ENCODE measurements around the gene ISG20.

The ISG20 gene

GRCh38 chr15:88661041-88661700, 22.4 kb downstream of the ISG20 start:
- H3K9ac ChIP-seq (ENCODE audit: low read length), result no peak overlapping the region
- no peaks in the 10 kb centered on the region for H3K9me3 ChIP-seq (ENCODE audit: control insufficient read depth, low read length)
- H3K27me3 ChIP-seq (ENCODE audit: control insufficient read depth, insufficient read depth, low read length), result peaks cover 6% of the 10 kb centered on the region
- no peak overlapping the region for H3K4me3 ChIP-seq (ENCODE audit: low read length)
- H3K4me1 ChIP-seq (ENCODE audit: control insufficient read depth, insufficient read depth, low read length), result peaks cover 17% of the 10 kb centered on the region
- no peaks in the 10 kb centered on the region for H3K36me3 ChIP-seq (ENCODE audit: control insufficient read depth, insufficient read depth, low read length)

- Histone ChIP-seq H3K4me1 (ENCODE audit: control insufficient read depth, insufficient read depth, low read length) (peaks cover 17% of the 10 kb centered on the region), H3K4me3 (ENCODE audit: low read length) (no peak overlapping the region), H3K36me3 (ENCODE audit: control insufficient read depth, insufficient read depth, low read length) (no peaks in the 10 kb centered on the region), H3K9me3 (ENCODE audit: control insufficient read depth, low read length) (no peaks in the 10 kb centered on the region), H3K9ac (ENCODE audit: low read length) (no peak overlapping the region), H3K27me3 (ENCODE audit: control insufficient read depth, insufficient read depth, low read length) (peaks cover 6% of the 10 kb centered on the region)
Measured at GRCh38 chr15:88661761-88662556, 23.1 kb downstream of the ISG20 start.

DNA sequence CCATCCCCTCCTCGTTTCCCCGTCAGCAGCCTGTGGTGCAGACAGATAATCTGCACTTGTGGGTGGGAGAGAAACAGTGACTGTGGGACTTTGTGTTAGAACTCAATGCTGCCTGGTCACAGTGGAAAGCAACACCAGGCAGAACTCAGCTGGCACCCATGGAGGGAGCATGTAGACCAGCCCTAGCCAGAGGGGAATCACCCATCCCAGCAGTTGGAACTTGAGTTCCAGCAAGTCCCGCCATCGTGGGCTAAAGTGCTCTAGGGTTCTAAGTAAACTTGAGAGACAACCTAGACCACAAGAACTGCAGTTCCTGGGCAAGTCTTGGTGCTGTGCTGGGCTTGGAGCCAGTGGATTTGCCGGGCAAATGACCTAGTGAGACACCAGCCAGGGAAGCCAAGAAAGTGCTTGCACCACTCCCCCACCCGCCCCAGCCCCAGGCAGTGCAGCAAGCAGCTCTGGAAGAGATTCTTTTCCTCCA, 24.4 kb downstream of the ISG20 start:
- Histone ChIP-seq H3K9me3 (ENCODE audit: control insufficient read depth, low read length) (no peaks in the 10 kb centered on the region), H3K4me1 (ENCODE audit: control insufficient read depth, insufficient read depth, low read length) (peaks cover 17% of the 10 kb centered on the region), H3K9ac (ENCODE audit: low read length) (no peak overlapping the region), H3K36me3 (ENCODE audit: control insufficient read depth, insufficient read depth, low read length) (no peaks in the 10 kb centered on the region), H3K4me3 (ENCODE audit: low read length) (no peak overlapping the region), H3K27me3 (ENCODE audit: control insufficient read depth, insufficient read depth, low read length) (no peaks in the 10 kb centered on the region)

DNA sequence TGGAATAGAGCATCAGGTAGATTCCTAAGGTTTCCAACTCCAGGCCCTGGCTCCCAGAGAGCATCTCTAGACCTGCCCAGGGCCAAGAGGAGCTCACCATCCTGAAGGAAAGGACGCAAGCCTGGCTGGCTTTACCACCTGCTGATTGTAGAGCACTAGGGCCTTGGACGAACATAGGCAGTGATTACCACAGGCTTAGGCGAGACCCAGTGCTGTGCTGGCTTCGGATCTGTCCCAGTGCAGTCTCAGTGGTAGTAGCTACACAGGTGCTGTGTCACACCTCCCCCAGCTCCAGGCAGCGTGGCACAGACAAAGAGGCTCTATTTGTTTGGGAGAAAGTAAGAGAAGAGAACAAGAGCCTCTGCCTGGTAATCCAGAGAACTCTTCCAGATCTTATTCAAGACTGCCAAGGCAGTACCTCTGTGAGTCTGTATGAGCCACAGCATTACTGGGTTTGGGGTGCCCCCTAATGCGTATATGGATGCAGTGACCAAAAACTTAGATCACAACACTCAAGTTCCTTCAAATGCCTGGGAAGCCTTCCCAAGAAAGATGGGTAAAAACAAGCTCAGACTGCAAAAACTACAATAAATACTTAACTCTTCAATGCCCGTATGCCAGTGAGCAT, 25.4 kb downstream of the ISG20 start:
- Histone ChIP-seq H3K4me3 (ENCODE audit: low read length) (no peak overlapping the region), H3K9ac (ENCODE audit: low read length) (no peak overlapping the region)

GRCh38 chr15:88674661-88675060, 35.8 kb downstream of the ISG20 start:
- Histone ChIP-seq H3K4me3 (ENCODE audit: low read length) (no peak overlapping the region), H3K9ac (ENCODE audit: low read length) (no peak overlapping the region), H3K9me3 (ENCODE audit: control insufficient read depth, low read length) (no peaks in the 10 kb centered on the region), H3K4me1 (ENCODE audit: control insufficient read depth, insufficient read depth, low read length) (no peaks in the 10 kb centered on the region), H3K27me3 (ENCODE audit: control insufficient read depth, insufficient read depth, low read length) (no peaks in the 10 kb centered on the region), H3K36me3 (ENCODE audit: control insufficient read depth, insufficient read depth, low read length) (no peaks in the 10 kb centered on the region)

More for the DNA sequence above, 25.4 kb downstream of the ISG20 start:
- Histone ChIP-seq H3K9me3 (ENCODE audit: control insufficient read depth, low read length) (no peaks in the 10 kb centered on the region), H3K4me1 (ENCODE audit: control insufficient read depth, insufficient read depth, low read length) (peaks cover 6% of the 10 kb centered on the region), H3K27me3 (ENCODE audit: control insufficient read depth, insufficient read depth, low read length) (no peaks in the 10 kb centered on the region), H3K36me3 (ENCODE audit: control insufficient read depth, insufficient read depth, low read length) (no peaks in the 10 kb centered on the region)

DNA sequence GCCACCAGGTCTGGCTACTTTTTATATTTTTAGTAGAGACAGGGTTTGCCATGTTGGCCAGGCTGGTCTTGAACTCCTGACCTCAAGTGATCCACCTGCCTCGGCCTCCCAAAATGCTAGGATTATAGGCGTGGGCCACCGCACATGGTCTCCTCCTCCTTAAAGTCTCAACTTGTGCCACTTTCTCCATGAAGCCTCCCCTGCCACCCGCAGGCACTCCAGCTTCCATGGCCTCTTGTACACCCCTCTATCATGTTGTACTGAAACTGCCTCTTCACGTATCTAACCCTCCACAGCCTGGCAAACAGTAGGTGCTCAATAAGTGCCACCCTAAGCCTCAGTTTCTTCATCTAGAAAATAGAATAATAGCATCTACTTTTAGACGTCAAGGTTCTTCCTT, 39.9 kb downstream of the ISG20 start:
- no peak overlapping the region for H3K4me3 ChIP-seq (ENCODE audit: low read length)
- H3K4me1 ChIP-seq (ENCODE audit: control insufficient read depth, insufficient read depth, low read length), result no peaks in the 10 kb centered on the region
- H3K36me3 ChIP-seq (ENCODE audit: control insufficient read depth, insufficient read depth, low read length), result no peaks in the 10 kb centered on the region
- no peaks in the 10 kb centered on the region for H3K27me3 ChIP-seq (ENCODE audit: control insufficient read depth, insufficient read depth, low read length)
- no peak overlapping the region for H3K9ac ChIP-seq (ENCODE audit: low read length)
- H3K9me3 ChIP-seq (ENCODE audit: control insufficient read depth, low read length), result no peaks in the 10 kb centered on the region

GRCh38 chr15:88680241-88681001, 41.6 kb downstream of the ISG20 start:
- Histone ChIP-seq H3K36me3 (ENCODE audit: control insufficient read depth, insufficient read depth, low read length) (no peaks in the 10 kb centered on the region), H3K27me3 (ENCODE audit: control insufficient read depth, insufficient read depth, low read length) (no peaks in the 10 kb centered on the region), H3K9ac (ENCODE audit: low read length) (no peak overlapping the region), H3K9me3 (ENCODE audit: control insufficient read depth, low read length) (no peaks in the 10 kb centered on the region), H3K4me1 (ENCODE audit: control insufficient read depth, insufficient read depth, low read length) (no peaks in the 10 kb centered on the region), H3K4me3 (ENCODE audit: low read length) (no peak overlapping the region)

DNA sequence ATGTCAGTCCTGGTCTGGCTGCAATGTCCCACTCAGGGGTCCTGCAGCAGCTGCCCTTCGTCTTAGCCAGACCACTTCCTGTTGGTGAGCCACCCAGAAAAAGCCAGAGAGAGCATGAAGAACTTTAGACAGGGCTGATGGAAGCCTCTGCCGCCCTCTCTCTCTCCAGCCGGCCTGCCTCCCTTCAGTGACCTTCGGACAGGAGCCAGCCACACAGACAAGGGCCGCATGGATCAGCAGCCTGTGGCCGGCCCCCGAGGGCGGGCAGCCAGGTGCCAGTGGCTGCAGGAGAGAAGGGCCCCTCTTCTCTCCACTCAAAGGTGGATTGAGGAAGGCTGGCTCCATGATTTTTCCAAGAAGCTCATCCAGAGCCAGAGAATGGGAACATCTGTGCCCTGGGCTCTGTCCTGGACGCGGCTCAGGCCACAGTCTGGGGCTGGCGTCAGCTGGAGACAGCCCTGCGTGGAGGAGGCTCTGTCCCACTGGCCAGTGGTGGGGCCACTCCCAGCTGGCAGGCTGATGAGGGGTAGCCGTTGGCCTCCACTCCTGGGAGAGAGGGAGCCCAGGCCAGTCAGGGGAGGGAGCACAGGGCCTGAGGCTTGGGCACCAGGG, 42.9 kb downstream of the ISG20 start:
- Histone ChIP-seq H3K36me3 (ENCODE audit: control insufficient read depth, insufficient read depth, low read length) (no peaks in the 10 kb centered on the region), H3K9ac (ENCODE audit: low read length) (no peak overlapping the region), H3K4me3 (ENCODE audit: low read length) (no peak overlapping the region)

GRCh38 chr15:88684345-88684744, 45.5 kb downstream of the ISG20 start:
- Histone ChIP-seq H3K27me3 (ENCODE audit: control insufficient read depth, insufficient read depth, low read length) (no peaks in the 10 kb centered on the region), H3K9me3 (ENCODE audit: control insufficient read depth, low read length) (no peaks in the 10 kb centered on the region), H3K4me1 (ENCODE audit: control insufficient read depth, insufficient read depth, low read length) (no peaks in the 10 kb centered on the region), H3K4me3 (ENCODE audit: low read length) (no peak overlapping the region), H3K36me3 (ENCODE audit: control insufficient read depth, insufficient read depth, low read length) (no peaks in the 10 kb centered on the region), H3K9ac (ENCODE audit: low read length) (no peak overlapping the region)

More for the DNA sequence above, 42.9 kb downstream of the ISG20 start:
- no peaks in the 10 kb centered on the region for H3K9me3 ChIP-seq (ENCODE audit: control insufficient read depth, low read length)
- H3K27me3 ChIP-seq (ENCODE audit: control insufficient read depth, insufficient read depth, low read length), result no peaks in the 10 kb centered on the region
- no peaks in the 10 kb centered on the region for H3K4me1 ChIP-seq (ENCODE audit: control insufficient read depth, insufficient read depth, low read length)

DNA sequence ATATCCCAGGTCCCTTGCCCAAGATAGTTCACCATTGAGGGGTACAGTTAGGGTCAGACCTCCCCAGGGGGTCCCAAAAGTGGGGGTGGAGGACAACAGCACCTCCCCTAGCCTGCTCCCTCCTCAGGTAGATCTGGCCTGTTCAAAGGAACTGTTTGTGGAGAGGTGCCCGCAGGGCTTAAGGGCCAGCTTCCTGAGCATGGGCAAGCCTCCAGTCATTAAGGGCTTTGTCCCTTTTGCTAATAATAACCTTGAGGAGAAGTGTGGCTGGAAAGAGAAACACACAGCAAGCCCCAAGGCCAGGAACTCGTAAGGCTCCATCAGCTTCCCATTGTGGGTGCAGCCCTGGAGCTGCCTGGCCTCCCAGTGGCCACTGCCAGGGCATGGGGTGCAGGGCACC, 47.4 kb downstream of the ISG20 start:
- H3K4me1 ChIP-seq (ENCODE audit: control insufficient read depth, insufficient read depth, low read length), result no peaks in the 10 kb centered on the region
- H3K4me3 ChIP-seq (ENCODE audit: low read length), result no peak overlapping the region
- H3K9me3 ChIP-seq (ENCODE audit: control insufficient read depth, low read length), result no peaks in the 10 kb centered on the region
- H3K9ac ChIP-seq (ENCODE audit: low read length), result no peak overlapping the region
- H3K36me3 ChIP-seq (ENCODE audit: control insufficient read depth, insufficient read depth, low read length), result no peaks in the 10 kb centered on the region
- no peaks in the 10 kb centered on the region for H3K27me3 ChIP-seq (ENCODE audit: control insufficient read depth, insufficient read depth, low read length)

DNA sequence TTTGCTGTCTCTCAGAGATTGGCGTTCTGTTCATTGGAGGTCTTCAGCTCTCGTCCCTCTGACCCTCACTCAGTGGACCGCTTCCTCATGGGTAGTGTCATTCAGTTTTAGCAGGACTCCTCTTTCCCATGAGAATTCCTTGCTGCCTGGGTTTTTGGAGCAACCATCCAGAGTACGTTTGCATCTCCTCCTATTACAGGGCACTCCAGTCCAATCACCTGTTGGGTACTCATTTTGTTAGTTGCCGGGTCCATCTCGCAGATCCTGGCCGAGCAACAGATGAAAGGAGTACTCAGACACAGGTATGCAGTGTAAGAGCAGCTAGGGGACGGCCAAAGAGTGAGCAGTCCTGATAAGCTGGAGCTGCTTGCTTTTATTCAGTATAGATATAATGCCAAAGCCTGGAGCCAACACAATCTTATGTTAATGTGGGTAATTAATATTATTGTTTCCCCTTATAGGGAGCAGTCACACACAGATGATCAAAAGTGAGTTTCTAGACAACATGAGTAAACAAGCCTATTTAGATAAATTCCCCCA, 49.6 kb downstream of the ISG20 start:
- Histone ChIP-seq H3K4me1 (ENCODE audit: control insufficient read depth, insufficient read depth, low read length) (no peaks in the 10 kb centered on the region), H3K9me3 (ENCODE audit: control insufficient read depth, low read length) (no peaks in the 10 kb centered on the region), H3K27me3 (ENCODE audit: control insufficient read depth, insufficient read depth, low read length) (no peaks in the 10 kb centered on the region), H3K4me3 (ENCODE audit: low read length) (no peak overlapping the region), H3K9ac (ENCODE audit: low read length) (no peak overlapping the region), H3K36me3 (ENCODE audit: control insufficient read depth, insufficient read depth, low read length) (no peaks in the 10 kb centered on the region)
